ENCODE measurements around the gene DCAF10. TPM values are rescaled to one million over a fixed set of nuclear protein-coding genes. Genes with fewer than 3 reads are reported as not detected.
"Not testable (repeated sequence)": the region's sequence is repeated elsewhere in the genome, so short reads cannot be mapped to it uniquely, and the experiment has no call there.

DCAF10 gene
- total RNA-seq, result 10 to 100 TPM; 13.2 to 14.8 TPM

GRCh38 chr9:37800631-37801286, at the start of gene DCAF10:
Gene DCAF10, plus strand, starts transcription at chr9:37800797. Its CDS starts 70 bp downstream, at chr9:37800867.
- CTCF ChIA-PET, result interaction anchor here (1.0 to 1.3 kb wide), 2 partner anchors 16 to 22 kb away, joined by 3 to 5 read pairs; partner anchors contain the start of gene EXOSC3
- POLR2A ChIA-PET, result interaction anchor here (0.6 to 1.7 kb wide), 6 partner anchors 16 to 207 kb away, joined by 3 to 19 read pairs (median 6); partner anchors contain the start of genes EXOSC3 and SLC25A51

- ChIA-PET CTCF (no interaction called here), POLR2A (no interaction called here)
Measured at GRCh38 chr9:37751186-37751585, 49.4 kb upstream of the DCAF10 start.

- POLR2A ChIA-PET, CTCF ChIA-PET: not testable (repeated sequence)
Measured at GRCh38 chr9:37751704-37752103, 48.9 kb upstream of the DCAF10 start.

GRCh38 chr9:37752112-37752511, 48.5 kb upstream of the DCAF10 start:
- POLR2A ChIA-PET, result not testable (repeated sequence)

GRCh38 chr9:37752642-37753488, 47.7 kb upstream of the DCAF10 start:
- ChIA-PET CTCF (no interaction called here), POLR2A (interaction anchor here (1.1 kb wide), 1 partner anchor 150 kb away, joined by 3 read pairs; no protein-coding TSS in a partner anchor)

More at GRCh38 chr9:37752112-37752511, 48.5 kb upstream of the DCAF10 start:
- CTCF ChIA-PET, result not testable (repeated sequence)

GRCh38 chr9:37753489-37754190, 47.0 kb upstream of the DCAF10 start, which contains the start of gene TRMT10B:
Gene TRMT10B, plus strand, starts transcription at chr9:37753805. Its CDS starts 8,127 bp downstream, at chr9:37761932.
- POLR2A ChIA-PET, result interaction anchor here (1.1 kb wide), 1 partner anchor 150 kb away, joined by 3 read pairs; no protein-coding TSS in a partner anchor
- CTCF ChIA-PET, result no interaction called here

- CTCF ChIA-PET, result no interaction called here
Measured at GRCh38 chr9:37758747-37759146, 41.9 kb upstream of the DCAF10 start.

GRCh38 chr9:37760416-37761161, 40.0 kb upstream of the DCAF10 start:
- CTCF ChIA-PET, result interaction anchor here (0.7 kb wide), 1 partner anchor 13 kb away, joined by 3 read pairs; no protein-coding TSS in a partner anchor
- POLR2A ChIA-PET, result no interaction called here

More at GRCh38 chr9:37758747-37759146, 41.9 kb upstream of the DCAF10 start:
- POLR2A ChIA-PET, result interaction anchor here (1.1 kb wide), 1 partner anchor 167 kb away, joined by 3 read pairs; the partner anchor contains the start of gene TOMM5

- POLR2A ChIA-PET, result no interaction called here
- CTCF ChIA-PET, result no interaction called here
Measured at GRCh38 chr9:37761511-37761910, 39.1 kb upstream of the DCAF10 start.

- CTCF ChIA-PET, result not testable (repeated sequence)
Measured at GRCh38 chr9:37765263-37765662, 35.3 kb upstream of the DCAF10 start.

GRCh38 chr9:37769306-37769705, 31.3 kb upstream of the DCAF10 start:
- CTCF ChIA-PET, result no interaction called here
- POLR2A ChIA-PET, result no interaction called here

More at GRCh38 chr9:37765263-37765662, 35.3 kb upstream of the DCAF10 start:
- POLR2A ChIA-PET, result not testable (repeated sequence)

- ChIA-PET CTCF (no interaction called here), POLR2A (no interaction called here)
Measured at GRCh38 chr9:37769995-37770394, 30.6 kb upstream of the DCAF10 start.

- ChIA-PET CTCF (interaction anchor here (1.4 kb wide), 1 partner anchor 9 kb away, joined by 4 read pairs; the partner anchor contains the start of gene EXOSC3), POLR2A (interaction anchor here (1.0 kb wide), 1 partner anchor 38 kb away, joined by 3 read pairs; no protein-coding TSS in a partner anchor)
Measured at GRCh38 chr9:37775216-37775919, 25.2 kb upstream of the DCAF10 start.

GRCh38 chr9:37776328-37776727, 24.3 kb upstream of the DCAF10 start:
- ChIA-PET CTCF (no interaction called here), POLR2A (no interaction called here)

GRCh38 chr9:37778534-37778933, 22.1 kb upstream of the DCAF10 start:
- CTCF ChIA-PET, result interaction anchor here (1.2 kb wide), 1 partner anchor 22 kb away, joined by 3 read pairs; the partner anchor contains the start of gene DCAF10
- POLR2A ChIA-PET, result no interaction called here

GRCh38 chr9:37784291-37784615, 16.3 kb upstream of the DCAF10 start:
- ChIA-PET POLR2A (interaction anchor here (0.6 to 2.3 kb wide), 3 partner anchors 13 to 23 kb away, joined by 4 to 19 read pairs (median 6); partner anchors contain the start of gene DCAF10), CTCF (interaction anchor here (0.8 to 1.7 kb wide), 5 partner anchors 9 to 303 kb away, joined by 3 to 5 read pairs (median 4); partner anchors contain the start of genes DCAF10 and TOMM5)

GRCh38 chr9:37784616-37785483, 15.7 kb upstream of the DCAF10 start, which contains the start of gene EXOSC3:
Gene EXOSC3, minus strand, starts transcription at chr9:37785064. Its CDS starts 20 bp downstream, at chr9:37785044.
- ChIA-PET CTCF (interaction anchor here (0.8 to 1.7 kb wide), 5 partner anchors 10 to 304 kb away, joined by 3 to 5 read pairs (median 4); partner anchors contain the start of genes DCAF10 and TOMM5), POLR2A (interaction anchor here (1.6 to 2.3 kb wide), 2 partner anchors 13 to 16 kb away, joined by 4 to 19 read pairs; partner anchors contain the start of gene DCAF10)

All from activated CD8-positive, alpha-beta memory T cell treated with anti-CD3 and anti-CD28 coated beads for 36 hours (primary cell).